SJCRH30 (cell line): ENCODE results near the gene FMN1. TPM values are rescaled to one million over a fixed set of nuclear protein-coding genes. Genes with fewer than 3 reads are reported as not detected.
A peak's percentile ranks its signal among the peaks of the same experiment; 100 is the strongest.

Experiments used
- DNase-seq, 2 experiments: peaks; one replicate each; pipeline ENCODE4 v3.0.0-alpha.2; 2015 to 2020
- H3K27ac ChIP-seq: fragments of 250-450 bp; sonication (Bioruptor Pico); 2 replicates; pipeline ENCODE4 v1.5.1; 2020; ENCODE audit warnings: mild to moderate bottlenecking, moderate library complexity
- H3K27me3 ChIP-seq: fragments of 250-450 bp; sonication (Bioruptor Pico); 2 replicates; pipeline ENCODE4 v1.5.1; 2020; ENCODE audit warnings: mild to moderate bottlenecking, moderate library complexity
- H3K36me3 ChIP-seq: fragments of 250-450 bp; sonication (Bioruptor Pico); 2 replicates; pipeline ENCODE4 v1.5.1; 2020; ENCODE audit warnings: mild to moderate bottlenecking, moderate library complexity
- H3K4me1 ChIP-seq: fragments of 250-450 bp; sonication (Bioruptor Pico); 2 replicates; pipeline ENCODE4 v1.5.1; 2020; ENCODE audit warnings: mild to moderate bottlenecking, moderate library complexity
- H3K4me3 ChIP-seq: fragments of 250-450 bp; sonication (Bioruptor Pico); 2 replicates; pipeline ENCODE4 v1.5.1; 2020; ENCODE audit warnings: mild to moderate bottlenecking, moderate library complexity
- H3K9me3 ChIP-seq: fragments of 250-450 bp; sonication (Bioruptor Pico); replicated peaks from 2 replicates; pipeline ENCODE4 v1.5.1; 2020; ENCODE audit warnings: mild to moderate bottlenecking, moderate library complexity
- total RNA-seq: library from RNA; depleted of rRNA; stranded (reverse); fragments of >200 nt; shearing (Covaris generic); gene quantifications from 2 replicates; pipeline ENCODE4 v1.2.3, GENCODE V29; 2014

Gene FMN1
- total RNA-seq, 1 experiment from 2014 or later, result 21.2 TPM

DNA sequence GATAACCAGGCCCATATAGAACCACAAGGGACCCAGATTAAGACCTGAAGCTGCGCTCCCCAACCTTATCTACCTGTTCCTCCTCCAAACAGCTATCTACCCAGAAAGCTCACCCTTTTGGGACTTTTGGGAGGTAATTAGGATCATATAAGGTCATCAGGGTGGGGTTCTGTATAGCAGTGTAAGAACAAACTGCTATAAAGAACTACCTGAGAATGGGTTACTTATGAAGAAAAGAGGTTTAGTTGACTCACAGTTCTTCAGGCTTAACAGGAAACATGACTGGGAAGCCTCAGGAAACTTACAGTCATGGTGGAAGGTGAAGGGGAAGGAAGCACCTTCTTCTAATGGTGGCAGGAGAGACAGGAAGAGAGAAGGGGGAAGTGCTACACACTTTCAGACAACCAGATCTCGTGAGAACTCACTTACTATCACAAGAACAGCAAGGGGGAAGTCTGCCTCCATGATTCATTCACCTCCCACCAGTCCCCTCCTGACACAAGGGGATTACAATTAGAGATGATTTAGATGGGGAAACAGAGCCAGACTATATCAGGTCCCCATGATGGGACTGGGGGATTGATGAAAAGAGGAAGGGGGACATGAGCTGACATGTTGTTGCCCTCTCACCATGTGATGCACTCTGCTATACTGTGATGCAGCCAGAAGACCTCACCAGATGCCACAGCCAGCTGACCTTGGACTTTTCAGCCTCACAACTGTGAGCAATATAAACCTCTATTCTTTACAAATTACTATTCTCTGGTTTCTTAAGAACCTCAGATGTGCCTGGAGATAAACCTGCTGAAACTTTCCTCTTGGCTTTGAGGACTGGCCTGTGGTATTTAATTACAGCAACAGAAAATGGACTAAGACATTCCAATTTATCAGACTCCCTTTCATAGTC is 15.3 kb upstream of the FMN1 start:
- H3K4me1 ChIP-seq, result peaks cover 15% of the 10 kb centered on the region
- H3K27ac ChIP-seq, result no peak overlapping the region
- no peaks in the 10 kb centered on the region for H3K36me3 ChIP-seq
- DNase-seq, result no peak
- H3K27me3 ChIP-seq, result no peaks in the 10 kb centered on the region
- H3K4me3 ChIP-seq, result no peak overlapping the region
- no peaks in the 10 kb centered on the region for H3K9me3 ChIP-seq

DNA sequence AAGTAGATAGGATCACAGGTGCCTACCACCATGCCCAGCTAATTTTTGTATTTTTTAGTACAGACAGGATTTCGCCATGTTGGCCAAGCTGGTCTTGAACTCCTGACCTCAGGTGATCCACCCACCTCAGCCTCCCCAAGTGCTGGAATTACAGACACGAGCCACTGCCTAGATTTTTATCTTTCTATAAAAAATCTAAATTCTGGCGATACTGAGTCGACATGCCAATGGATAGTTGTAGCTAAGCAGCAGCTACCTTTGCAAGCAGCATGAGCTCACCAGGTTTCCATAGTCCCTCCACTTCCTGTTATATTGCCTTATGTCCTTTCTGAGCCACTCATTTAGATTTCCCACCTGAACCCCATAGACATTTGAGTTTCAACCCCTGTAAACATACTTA is 13.1 kb upstream of the FMN1 start:
- Histone ChIP-seq H3K36me3 (no peaks in the 10 kb centered on the region), H3K27ac (no peak overlapping the region), H3K27me3 (no peaks in the 10 kb centered on the region), H3K9me3 (no peaks in the 10 kb centered on the region), H3K4me3 (no peak overlapping the region), H3K4me1 (peaks cover 11% of the 10 kb centered on the region)
- no peak for DNase-seq

DNA sequence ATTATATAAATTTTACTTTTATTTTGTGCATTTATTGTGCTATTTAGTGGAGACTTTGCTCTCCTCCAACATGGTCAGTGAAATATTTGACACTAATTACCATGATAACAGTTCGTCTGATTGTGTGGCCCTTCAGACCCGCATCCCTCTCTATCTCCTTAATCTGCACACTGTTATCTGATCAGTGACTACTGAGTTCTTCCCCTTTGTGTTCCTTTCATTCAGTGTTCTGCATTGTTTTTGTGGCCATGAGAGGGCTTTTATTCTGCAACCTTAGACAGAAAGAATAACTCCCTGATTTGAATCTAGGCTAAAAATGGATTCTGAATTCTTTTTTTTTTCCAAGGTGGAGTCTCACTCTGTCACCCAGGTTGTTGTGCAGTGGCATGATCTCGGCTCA is 11.9 kb upstream of the FMN1 start:
- H3K36me3 ChIP-seq, result no peaks in the 10 kb centered on the region
- H3K4me1 ChIP-seq, result peaks cover 6% of the 10 kb centered on the region
- no peak overlapping the region for H3K27ac ChIP-seq
- no peaks in the 10 kb centered on the region for H3K9me3 ChIP-seq
- H3K4me3 ChIP-seq, result no peak overlapping the region
- no peak for DNase-seq
- H3K27me3 ChIP-seq, result no peaks in the 10 kb centered on the region

DNA sequence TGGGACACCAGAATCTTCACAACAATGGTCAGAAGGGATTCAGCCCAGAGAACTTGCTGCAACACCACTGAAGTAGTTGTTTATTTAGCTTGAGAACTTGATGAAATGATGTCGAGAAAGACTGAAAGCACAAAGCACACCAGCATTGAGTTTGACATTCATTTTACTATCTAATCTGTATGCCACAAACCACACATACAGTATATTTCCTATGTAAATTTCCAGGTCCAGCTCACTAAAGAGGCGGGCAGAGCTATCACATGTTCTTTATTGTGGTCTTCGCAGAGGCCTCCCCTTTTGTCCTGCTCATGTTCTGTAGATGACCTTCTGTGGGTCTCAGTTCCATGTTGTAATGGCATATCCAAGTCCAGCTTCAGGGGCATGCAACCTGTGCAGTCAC is 10.4 kb upstream of the FMN1 start:
- Histone ChIP-seq H3K9me3 (no peaks in the 10 kb centered on the region), H3K27ac (no peak overlapping the region), H3K4me3 (no peak overlapping the region), H3K27me3 (no peaks in the 10 kb centered on the region), H3K36me3 (no peaks in the 10 kb centered on the region), H3K4me1 (peaks cover 12% of the 10 kb centered on the region)
- DNase-seq, result no peak

DNA sequence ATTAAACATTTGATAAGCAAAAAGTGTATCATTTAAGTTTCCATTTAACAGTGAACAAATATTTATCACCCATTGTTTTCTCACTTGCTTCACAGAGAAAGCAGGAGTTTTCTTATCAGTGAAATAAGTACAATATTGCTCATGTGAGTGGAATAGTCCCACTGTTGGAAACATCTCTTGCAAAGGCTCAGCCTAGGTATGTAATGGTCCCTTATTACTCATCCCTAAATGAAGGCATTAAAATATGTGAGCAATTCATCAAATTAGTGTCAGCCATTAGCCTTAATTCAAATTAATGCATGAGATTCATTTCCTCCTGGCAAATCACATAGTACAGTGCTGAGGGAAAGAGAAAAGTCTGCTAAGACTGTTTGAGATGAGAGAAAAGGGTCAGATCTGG is 9.6 kb upstream of the FMN1 start:
- H3K4me1 ChIP-seq, result peaks cover 12% of the 10 kb centered on the region
- H3K27me3 ChIP-seq, result no peaks in the 10 kb centered on the region
- no peak overlapping the region for H3K27ac ChIP-seq
- H3K9me3 ChIP-seq, result no peaks in the 10 kb centered on the region
- H3K4me3 ChIP-seq, result no peak overlapping the region
- DNase-seq, result no peak
- no peaks in the 10 kb centered on the region for H3K36me3 ChIP-seq

DNA sequence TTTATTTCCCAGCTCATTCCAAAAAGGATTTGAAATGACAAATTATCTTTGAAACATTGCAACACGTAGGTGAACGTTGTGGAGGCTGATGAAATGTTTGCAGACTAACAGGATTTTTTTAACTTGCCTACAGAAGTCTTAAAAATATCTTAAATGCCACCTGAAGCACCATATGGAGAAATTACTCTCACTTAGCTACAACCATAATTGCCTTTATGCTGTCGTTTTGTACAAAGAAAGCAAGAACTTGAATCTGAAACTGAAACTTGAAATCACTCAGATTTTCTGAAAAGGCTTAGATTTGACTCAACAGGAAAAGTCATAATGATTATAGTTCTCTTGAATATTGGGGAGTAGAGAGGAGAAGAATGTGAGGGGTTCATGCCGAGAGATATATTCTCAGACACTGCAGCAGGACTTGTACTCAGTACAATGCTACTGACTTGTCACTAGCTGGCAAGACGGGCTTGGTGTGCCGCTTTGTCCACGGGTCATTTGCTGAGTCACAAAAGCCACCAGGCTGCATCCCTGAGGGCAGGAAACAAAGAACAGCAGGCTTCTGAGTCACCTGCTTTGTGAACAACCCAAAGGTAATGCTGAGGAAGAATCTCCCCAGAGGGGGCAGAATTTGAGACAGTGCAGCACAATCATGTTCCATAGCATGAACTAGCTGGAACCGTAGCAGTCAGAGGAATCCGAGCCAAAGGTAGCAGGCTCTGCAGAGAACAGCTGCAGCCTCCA is 7.1 kb upstream of the FMN1 start:
- H3K27me3 ChIP-seq, result no peaks in the 10 kb centered on the region
- H3K27ac ChIP-seq, result no peak overlapping the region
- H3K9me3 ChIP-seq, result no peaks in the 10 kb centered on the region
- H3K4me1 ChIP-seq, result peaks cover 12% of the 10 kb centered on the region
- H3K36me3 ChIP-seq, result no peaks in the 10 kb centered on the region
- peak overlapping the region; percentile 24 for H3K4me3 ChIP-seq
- peak; percentile 52 to 70 for DNase-seq

DNA sequence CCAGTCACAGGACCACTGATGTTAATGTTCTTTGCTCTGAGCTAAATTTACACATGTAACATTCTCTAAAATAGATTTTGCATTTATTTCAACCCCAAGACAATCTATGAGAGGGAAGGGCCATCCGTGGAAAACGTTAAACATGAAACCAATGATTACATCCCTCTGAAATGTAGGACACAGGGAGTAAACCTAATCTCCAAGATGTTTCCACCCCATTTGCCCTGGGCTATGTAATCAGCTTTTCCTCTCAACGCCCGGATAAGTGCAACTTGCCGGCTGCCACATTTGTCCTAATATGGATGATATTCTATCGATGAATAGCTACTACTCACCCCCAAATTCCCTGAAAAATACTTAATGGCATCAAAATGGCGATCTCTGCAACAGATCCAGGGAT is 6.4 kb upstream of the FMN1 start:
- Histone ChIP-seq H3K27me3 (no peaks in the 10 kb centered on the region), H3K9me3 (no peaks in the 10 kb centered on the region), H3K4me1 (peaks cover 12% of the 10 kb centered on the region), H3K4me3 (peak overlapping the region; percentile 24), H3K27ac (no peak overlapping the region), H3K36me3 (no peaks in the 10 kb centered on the region)
- DNase-seq, result peak in 1 of 2 experiments; percentile 51

DNA sequence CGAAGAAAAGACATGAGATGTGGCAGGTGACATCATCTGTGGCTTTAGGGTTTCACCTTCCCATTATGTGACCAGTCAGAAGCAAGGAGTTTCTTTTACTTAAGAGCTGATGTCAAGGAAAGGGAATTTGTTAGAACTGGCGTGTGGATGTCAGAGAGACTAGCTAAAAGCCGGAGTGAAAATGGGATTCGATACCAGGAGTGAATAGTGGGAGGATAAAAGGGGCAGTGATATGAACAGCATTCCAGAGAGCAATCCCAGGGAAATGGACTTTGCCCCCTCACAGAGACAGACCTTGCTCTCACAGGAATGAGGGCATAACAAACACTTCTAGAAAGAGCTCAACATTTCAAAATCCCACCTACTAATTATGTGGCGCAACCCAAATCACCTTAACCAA is 5.9 kb upstream of the FMN1 start:
- Histone ChIP-seq H3K9me3 (no peaks in the 10 kb centered on the region), H3K27ac (no peak overlapping the region), H3K36me3 (no peaks in the 10 kb centered on the region), H3K4me1 (peaks cover 12% of the 10 kb centered on the region), H3K4me3 (no peak overlapping the region), H3K27me3 (no peaks in the 10 kb centered on the region)
- peak in 1 of 2 experiments; percentile 26 for DNase-seq

DNA sequence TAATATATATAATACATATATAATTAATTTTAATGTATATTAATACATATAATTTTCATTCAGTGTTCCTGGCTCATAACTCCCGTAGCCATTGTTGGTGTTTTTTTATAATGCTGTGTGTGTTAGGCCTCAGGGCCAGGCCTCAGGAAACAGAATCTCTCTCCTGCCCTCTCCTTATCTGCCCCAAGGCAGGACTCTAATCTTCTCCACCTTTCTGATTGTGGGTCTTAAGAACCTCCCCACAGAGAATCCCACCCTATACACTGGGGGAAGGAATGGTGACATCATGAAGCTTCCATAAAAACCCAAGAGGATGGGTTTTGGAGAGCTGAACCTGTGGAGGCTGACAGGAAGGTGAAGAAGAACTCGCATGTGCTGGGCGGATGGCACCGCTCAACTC is 4.0 kb upstream of the FMN1 start:
- Histone ChIP-seq H3K4me1 (peaks cover 12% of the 10 kb centered on the region), H3K4me3 (no peak overlapping the region), H3K27ac (no peak overlapping the region), H3K36me3 (no peaks in the 10 kb centered on the region), H3K9me3 (no peaks in the 10 kb centered on the region), H3K27me3 (no peaks in the 10 kb centered on the region)
- DNase-seq, result no peak

DNA sequence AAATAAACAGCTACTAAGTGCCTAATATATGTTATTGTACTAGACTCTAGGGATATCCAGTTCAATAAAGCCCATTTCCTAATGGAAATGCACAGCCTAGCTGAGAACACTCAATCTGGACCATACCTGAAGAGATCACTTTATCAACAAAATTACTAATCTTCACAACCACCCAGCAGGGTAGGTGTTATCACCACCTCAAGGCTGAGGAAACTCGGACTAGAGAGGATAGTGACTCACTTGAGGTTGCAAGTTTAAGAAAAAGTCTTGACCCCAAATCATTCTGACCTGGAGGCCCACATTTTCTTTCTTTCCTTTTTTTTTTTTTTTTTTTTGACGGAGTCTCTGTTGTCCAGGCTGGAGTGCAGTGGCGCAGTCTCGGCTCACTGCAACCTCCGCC is 3.1 kb upstream of the FMN1 start:
- Histone ChIP-seq H3K27ac (no peak overlapping the region), H3K4me3 (no peak overlapping the region), H3K4me1 (peaks cover 12% of the 10 kb centered on the region), H3K36me3 (no peaks in the 10 kb centered on the region), H3K27me3 (no peaks in the 10 kb centered on the region), H3K9me3 (no peaks in the 10 kb centered on the region)
- no peak for DNase-seq

DNA sequence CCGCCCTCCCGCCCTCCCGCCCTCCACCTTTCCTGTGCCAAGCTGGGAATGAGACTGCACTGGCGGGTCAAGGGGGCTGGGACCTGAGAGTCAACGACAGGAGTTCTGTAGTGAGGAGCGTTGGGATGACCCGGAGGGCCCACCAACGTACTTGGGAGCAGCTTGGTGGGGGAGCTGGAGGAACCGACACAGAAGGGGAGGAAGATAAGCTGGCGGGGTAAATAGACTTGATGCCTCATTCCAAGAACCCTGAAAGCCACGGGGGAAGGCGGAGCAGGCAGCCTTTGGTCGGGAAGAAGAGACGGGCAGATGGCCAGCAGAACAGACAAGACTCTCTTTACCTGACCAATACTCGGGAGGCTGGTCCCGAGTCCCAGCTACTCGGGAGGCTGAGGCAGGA is 277 bp downstream of the FMN1 start:
- H3K4me3 ChIP-seq, result no peak overlapping the region
- DNase-seq, result no peak

DNA sequence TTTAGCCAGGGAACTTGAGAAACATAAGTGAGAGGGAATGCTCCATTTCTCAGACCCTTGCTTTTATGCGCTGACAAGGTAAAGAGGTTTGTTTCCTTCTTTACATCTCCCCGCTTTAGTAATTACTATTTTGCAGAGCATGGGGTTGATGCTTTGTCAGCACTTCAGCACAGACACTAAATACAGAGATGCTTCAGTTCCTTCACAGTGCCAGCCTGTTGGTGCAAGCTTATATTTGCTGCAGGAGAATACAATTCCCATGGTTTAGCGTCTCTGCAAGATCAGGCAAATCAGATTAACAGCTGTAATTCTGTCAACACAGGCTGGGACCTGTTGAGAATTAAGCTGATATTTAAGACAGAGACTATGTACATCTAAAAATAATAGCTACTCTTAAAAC is 2.9 kb downstream of the FMN1 start:
- Histone ChIP-seq H3K36me3 (no peaks in the 10 kb centered on the region), H3K9me3 (no peaks in the 10 kb centered on the region), H3K4me1 (no peaks in the 10 kb centered on the region), H3K4me3 (no peak overlapping the region), H3K27ac (no peak overlapping the region), H3K27me3 (no peaks in the 10 kb centered on the region)
- DNase-seq, result no peak

More for the DNA sequence above, 277 bp downstream of the FMN1 start:
- H3K27me3 ChIP-seq, result no peaks in the 10 kb centered on the region
- no peaks in the 10 kb centered on the region for H3K9me3 ChIP-seq
- no peaks in the 10 kb centered on the region for H3K36me3 ChIP-seq
- H3K4me1 ChIP-seq, result no peaks in the 10 kb centered on the region
- no peak overlapping the region for H3K27ac ChIP-seq

DNA sequence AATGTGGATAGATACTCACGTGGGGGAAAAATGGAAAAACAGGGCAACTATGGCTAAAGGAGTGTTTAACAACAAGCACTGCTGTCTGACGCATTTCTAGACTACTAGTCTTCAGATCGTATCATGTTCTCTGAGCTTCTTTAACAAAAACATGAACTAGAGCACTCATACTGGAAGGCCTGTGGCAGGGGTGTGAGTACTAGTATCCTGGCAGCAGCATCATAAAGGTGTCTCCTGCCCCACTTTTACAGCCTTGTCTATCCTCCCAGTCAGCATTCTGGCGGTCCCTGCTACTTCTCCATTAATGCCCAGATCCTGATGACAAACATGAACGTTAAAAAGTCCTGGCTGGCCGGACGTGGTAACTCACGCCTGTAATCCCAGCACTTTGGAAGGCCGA is 4.0 kb downstream of the FMN1 start:
- Histone ChIP-seq H3K36me3 (no peaks in the 10 kb centered on the region), H3K27ac (no peak overlapping the region), H3K4me3 (no peak overlapping the region), H3K9me3 (no peaks in the 10 kb centered on the region), H3K27me3 (no peaks in the 10 kb centered on the region), H3K4me1 (no peaks in the 10 kb centered on the region)
- no peak for DNase-seq

DNA sequence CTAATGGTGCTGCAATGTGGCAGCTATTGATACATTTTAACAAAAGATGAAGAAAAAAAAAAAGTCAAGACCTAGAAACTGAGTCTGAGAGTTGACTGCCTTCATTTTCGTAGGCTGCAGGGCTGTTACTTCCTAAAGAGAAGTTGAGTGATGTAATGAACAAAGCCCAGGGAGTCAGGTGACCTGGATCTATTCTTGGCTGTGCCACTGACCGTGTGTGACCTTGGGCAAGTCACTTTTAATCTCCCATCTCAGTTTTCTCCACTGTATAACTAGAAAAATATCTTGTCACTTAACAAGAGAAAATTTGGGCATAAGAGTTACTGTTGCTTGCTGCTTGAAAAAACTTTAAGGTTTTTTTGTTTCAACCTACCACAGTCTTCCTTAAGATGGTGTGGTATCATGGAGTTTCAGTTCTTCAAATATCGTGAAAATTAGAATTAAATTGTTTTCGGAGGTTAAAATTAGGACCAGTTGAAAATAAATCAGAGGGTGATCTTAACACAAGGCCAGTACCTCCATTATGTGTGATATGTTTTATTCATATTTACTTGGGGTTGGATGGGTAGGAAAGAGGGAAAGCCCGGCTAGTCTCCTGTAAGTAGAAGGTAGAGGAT is 5.8 kb downstream of the FMN1 start:
- Histone ChIP-seq H3K27ac (no peak overlapping the region), H3K4me1 (no peaks in the 10 kb centered on the region), H3K27me3 (no peaks in the 10 kb centered on the region), H3K9me3 (no peaks in the 10 kb centered on the region), H3K4me3 (no peak overlapping the region), H3K36me3 (no peaks in the 10 kb centered on the region)
- DNase-seq, result no peak

DNA sequence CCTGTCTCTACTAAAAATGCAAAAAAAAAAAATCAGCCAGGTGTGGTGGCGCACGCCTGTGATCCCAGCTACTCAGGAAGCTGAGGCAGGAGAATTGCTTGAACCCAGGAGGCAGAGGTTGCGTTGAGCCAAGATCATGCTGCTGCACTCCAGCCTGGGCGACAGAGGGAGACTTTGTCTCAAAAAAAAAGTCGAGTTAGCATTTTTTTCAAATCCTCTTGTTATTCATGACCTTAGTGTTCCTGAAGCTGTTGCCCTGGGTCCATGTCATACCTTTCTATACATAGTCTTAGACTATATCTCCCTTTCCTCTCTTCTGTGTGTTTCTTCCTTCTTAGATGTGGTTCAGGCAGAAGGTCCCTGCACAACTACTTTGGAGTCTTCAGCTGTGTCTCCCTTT is 6.4 kb downstream of the FMN1 start:
- no peak for DNase-seq
- Histone ChIP-seq H3K9me3 (no peaks in the 10 kb centered on the region), H3K27me3 (no peaks in the 10 kb centered on the region), H3K4me1 (no peaks in the 10 kb centered on the region), H3K27ac (no peak overlapping the region), H3K36me3 (no peaks in the 10 kb centered on the region), H3K4me3 (no peak overlapping the region)
